ENCODE measurements around the gene MYPN. TPM values are rescaled to one million over a fixed set of nuclear protein-coding genes. Genes with fewer than 3 reads are reported as not detected.

Gene MYPN
- total RNA-seq, 2 donors from 2014 or later, result 0.23 to 2.5 TPM

DNA sequence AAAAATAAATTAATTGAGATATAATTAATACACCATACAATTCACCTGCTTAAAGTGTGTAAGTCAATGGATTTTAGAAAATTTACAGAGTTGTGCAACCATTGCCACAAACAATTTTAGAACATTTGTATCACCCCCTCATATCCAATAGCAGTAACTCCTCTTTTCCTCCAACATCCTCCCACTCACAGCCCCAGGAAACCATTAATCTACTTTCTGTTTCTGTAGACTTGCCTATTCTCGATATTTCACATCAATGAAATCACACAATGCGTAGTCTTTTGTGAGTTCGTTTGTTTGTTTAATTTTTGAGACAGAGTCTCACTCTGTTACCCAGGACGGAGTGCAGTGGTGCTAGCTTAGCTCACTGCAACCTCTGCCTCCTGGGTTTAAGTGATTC is 20.5 kb upstream of the MYPN start:
- intact Hi-C loops (cut with DNase I), result loop anchor here in 1 of 2 donors (10.0 kb wide), 1 partner anchor 76 kb away; no protein-coding TSS in a partner anchor

DNA sequence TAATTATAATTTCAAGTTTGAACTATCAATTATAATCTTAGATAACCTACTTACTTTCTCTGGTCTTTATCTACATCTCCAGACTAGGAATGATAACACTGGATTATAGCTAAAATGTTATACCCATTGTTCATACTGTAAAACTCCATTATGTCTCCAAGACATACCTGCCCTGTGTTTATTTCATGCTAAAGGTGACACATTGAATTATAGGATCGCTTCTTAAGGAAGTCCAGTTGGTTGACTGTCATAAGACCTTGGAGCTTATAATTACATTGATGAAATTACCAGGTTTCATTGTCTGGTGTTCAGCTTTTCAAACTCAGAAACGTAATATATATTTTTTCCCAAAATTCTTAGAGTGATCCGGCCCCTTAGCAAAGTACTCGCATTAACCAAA is 18.7 kb upstream of the MYPN start:
- DNase-seq (ENCODE audit: low spot score), result no peak
- intact Hi-C loops (cut with DNase I), result no loop called here

More for the DNA sequence above, 20.5 kb upstream of the MYPN start:
- DNase-seq (ENCODE audit: low spot score), result no peak

DNA sequence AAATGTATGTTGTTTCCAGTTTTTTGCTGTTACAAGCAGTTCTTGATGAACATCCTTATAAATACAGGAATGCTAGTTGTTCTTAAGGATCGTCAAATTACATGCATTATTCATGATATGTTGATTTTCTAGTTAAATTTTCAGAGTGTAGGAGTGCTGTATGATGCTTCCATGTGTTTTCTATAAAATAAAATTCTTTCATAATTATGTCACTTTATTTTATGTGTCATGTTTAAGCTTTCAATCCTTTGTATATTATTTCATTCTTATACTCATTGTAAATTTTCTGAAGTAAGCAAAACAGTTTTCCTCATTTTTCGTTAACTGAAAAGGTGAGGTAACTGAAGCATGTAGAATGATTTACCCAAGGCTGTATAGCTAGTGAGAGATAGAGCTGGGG is 16.8 kb upstream of the MYPN start:
- DNase-seq (ENCODE audit: low spot score), result no peak

DNA sequence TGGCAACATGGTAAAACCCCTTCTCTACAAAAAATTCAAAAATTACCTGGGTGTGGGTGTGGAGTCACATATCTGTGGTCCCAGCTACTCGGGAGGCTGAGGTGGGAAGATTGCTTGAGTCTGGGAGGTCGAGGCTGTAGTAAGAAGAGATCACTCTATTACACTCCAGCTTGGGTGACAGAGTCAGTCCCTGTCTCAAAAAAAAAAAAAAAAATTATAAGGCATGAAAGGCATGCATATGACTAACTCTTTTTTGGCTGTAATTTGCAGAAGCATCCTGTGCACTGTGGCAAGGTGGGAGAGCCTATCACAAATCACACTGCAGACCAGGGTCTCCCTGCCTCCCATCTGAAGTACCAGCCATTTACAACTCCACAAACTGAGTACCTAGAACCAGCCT is 14.1 kb upstream of the MYPN start:
- no peak for DNase-seq (ENCODE audit: low spot score)
- intact Hi-C loops (cut with DNase I), result no loop called here

More for the DNA sequence above, 16.8 kb upstream of the MYPN start:
- intact Hi-C loops (cut with DNase I), result no loop called here

DNA sequence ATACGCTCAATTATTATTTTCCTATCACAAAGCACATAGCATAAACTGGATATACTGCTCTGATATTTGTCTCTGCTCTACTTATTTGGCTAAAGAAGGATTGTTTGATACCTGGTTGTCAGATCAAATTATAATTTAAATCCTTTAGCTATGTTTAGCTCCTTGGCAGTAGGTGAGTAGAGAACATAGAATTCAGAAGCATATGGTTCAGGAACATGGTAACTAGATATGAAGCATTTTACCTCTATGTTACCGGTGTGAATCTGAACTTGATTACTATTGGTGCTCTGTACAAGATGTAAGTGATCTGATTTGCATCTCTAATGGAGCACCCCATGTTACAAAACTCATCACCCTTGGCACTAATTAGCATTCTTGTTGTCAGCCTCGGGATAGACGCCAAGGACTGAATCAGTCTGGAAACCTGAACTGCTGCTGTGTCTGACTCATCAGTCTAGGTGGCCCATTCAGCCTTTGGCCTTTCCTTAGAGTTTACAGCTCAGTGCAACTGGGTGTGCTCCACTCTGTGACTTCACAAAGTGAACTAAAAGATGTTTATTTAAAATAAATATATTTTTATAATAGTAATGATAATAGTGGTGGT is 12.3 kb upstream of the MYPN start:
- no peak for DNase-seq (ENCODE audit: low spot score)

DNA sequence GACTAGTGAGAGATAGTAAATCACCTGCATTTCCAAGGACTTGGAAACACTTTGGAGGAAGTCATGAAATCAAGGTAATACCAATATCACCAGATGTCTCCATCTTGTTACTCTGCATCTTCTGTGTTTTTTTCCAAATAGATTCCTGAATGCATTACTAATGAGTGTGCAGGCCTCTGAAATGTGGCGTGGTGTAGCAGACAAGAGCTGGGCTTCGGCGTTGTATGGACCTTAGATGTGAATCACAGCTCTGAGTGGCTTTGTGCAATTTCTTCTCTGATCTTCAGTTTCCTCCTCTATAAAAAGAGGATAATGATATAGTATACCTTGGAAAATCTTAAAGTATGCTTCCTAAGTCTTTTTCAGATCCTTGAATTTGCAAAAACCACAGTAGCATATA is 9.6 kb upstream of the MYPN start:
- intact Hi-C loops (cut with DNase I), result no loop called here
- no peak for DNase-seq (ENCODE audit: low spot score)

More for the DNA sequence above, 12.3 kb upstream of the MYPN start:
- intact Hi-C loops (cut with DNase I), result no loop called here

DNA sequence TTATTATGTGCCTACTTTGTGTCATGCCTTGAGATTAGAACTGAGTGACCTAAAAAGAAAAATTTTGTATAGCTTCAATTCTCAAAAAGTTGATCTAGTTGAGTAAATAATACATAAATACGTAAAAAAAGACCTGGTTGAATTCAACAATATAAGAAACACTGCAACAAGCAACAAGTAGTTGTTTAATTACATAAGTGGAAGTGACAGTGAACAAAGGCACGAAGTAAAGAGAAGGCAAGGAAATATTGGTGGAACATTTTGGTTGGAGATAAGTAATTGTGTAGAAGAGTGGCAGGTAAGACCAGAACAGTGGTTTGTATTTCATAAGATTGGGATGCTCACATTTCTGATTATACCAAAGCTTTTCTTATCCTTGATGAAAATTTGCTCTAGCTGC is 8.2 kb upstream of the MYPN start:
- DNase-seq (ENCODE audit: low spot score), result no peak
- intact Hi-C loops (cut with DNase I), result no loop called here

DNA sequence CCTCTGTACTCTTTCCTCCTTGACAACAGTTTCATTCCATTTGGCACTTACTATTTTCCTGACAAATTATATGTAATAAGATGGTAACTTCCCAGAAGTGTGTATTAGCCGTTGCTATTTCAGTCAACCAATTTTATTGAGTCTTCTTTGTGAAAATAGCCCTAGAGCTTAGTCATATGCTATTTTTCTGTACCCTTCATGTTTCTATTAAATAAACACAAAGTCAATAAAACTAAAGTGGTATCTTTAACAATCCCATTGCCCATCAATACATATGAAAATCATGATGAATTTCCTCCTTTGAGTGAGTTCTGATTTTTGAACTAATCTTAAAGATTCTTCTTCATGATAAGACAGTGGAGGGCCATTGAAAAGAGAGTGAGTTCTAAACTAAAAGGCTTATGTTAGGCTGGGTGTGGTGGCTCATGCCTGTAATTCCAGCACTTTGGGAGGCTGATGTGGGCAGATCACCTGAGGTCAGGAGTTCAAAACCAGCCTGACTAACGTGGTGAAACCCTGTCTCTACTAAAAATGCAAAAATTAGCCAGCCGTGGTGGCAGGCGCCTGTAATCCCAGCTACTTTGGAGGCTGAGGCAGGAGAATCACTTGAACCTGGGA is 5.9 kb upstream of the MYPN start:
- DNase-seq (ENCODE audit: low spot score), result no peak

DNA sequence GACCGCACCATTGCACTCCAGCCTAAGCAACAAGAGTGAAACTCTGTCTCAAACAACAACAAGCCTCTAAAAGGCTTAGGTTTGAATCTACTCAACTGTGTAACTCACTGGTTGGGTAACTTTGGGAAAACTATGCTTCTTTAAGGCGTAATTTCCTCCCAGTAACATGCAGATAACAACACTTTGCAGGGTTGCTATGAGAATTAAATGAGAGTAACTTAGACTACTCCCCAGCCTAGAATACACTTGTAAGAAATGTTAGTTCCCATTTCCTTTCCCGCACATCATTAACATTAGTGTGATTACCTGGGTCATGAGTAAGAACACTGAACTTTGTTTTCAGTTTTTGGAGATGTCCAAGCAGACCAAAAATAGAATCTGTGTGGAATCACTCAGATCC is 5.4 kb upstream of the MYPN start:
- intact Hi-C loops (cut with DNase I), result no loop called here
- DNase-seq (ENCODE audit: low spot score), result no peak

More for the DNA sequence above, 5.9 kb upstream of the MYPN start:
- intact Hi-C loops (cut with DNase I), result no loop called here

DNA sequence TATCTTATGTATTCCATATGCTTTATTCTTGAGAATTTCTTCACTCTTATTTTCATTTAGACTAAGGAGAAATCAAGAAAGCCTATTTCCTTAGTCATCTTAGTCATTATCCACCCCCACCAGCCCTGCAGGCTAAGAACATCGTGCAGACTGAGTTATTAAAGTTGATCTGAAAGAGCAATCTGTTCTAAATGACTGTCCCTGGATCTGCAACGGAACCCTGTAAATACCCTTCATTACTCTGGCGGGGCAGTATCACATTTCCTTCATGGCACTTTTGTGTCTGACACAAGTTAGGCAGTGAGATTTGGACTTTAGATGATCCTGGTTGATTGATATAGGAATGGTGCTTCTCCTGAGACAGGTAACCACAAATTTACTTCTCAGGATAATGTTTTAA is 3.5 kb upstream of the MYPN start:
- intact Hi-C loops (cut with DNase I), result no loop called here
- no peak for DNase-seq (ENCODE audit: low spot score)

DNA sequence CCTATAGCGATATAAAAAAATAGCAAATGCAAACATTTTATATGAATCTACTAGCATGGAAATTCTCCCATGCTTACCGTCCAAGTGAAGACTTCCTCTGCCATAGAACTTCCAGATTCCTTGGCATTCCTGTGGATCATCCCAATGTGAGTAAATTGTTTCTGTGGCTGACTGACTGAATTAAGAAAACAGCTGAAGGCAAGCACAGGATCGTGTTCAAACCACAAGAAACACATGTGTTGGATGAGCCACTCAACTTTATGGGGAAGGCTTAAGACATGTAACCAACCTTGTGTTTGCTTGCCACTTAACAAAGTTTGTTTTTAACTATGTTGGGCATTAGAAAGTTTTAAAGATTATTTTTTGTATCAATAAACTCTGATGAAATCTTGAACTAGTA is 2.6 kb upstream of the MYPN start:
- intact Hi-C loops (cut with DNase I), result no loop called here
- no peak for DNase-seq (ENCODE audit: low spot score)

DNA sequence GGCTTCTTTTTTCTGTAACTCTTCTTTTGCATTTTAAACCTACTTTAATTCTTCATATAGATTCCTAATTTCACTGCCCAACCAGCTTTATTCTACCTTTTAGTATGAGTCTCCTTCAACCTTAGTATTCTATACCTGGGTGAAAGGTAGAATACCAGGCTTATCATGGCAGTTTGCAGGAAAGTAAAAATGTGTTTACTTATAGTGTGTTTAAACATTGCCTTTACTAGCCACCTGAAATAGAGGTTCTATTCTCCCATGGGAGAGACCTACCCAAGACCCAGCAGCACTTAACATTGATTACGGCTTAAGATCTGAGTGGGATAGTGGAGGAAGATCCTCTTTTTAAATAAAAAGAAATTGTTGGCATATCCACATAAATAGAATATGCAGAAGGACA is 1.6 kb upstream of the MYPN start:
- no peak for DNase-seq (ENCODE audit: low spot score)
- intact Hi-C loops (cut with DNase I), result no loop called here

DNA sequence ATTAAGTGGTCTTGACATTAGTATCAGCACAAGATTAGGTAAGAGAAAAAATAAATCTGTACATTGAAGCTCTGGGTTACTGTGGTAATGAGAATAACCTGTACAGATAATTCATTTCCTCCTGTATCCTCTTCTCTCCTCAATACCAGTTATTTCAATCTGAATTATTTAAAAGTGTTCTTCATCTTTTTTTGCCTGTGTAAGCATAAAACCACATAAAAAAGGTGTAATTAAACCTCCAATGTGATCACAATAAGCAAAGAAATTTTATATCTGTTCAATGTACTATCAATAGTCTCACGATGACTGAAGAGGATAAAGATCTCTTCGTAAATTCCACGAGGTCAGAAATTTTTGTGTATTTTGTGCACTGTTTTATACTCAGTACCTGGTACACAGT is 1.2 kb upstream of the MYPN start:
- DNase-seq (ENCODE audit: low spot score), result no peak
- intact Hi-C loops (cut with DNase I), result no loop called here

DNA sequence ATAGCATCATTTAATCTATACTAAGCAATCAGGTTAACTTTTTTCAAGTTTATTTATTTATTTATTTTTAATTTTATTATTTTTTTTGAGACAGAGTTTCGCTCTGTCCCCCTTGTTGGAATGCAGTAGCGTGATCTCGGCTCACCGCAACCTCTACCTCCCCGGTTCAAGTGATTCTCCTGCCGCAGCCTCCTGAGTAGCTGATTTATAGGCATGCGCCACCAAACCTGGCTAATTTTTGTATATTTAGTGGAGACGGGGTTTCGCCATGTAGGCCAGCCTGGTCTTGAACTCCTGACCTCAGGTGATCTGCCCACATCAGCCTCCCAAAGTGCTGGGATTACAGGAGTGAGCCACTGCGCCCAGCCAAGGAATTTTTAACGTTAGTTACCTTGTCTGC is 635 bp upstream of the MYPN start:
- no peak for DNase-seq (ENCODE audit: low spot score)
- intact Hi-C loops (cut with DNase I), result no loop called here

DNA sequence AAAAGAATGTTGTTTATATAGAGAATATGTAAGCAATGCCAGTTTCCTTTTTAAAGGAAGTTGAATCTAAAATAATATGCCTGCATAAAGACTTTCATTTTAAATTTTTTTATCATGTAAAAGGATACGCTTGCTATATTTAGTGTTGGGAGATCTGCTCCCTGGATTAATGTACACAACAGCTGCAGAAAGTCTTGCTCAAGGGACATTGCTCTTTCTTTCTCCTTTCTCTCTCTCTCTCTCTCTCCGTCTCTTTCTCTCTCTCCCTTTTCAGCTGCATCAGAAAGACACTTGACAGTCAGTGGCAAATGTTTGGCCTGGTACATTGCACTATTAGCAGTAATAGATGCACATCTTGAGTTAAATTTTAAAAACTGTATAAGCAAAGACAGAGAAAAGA is 739 bp downstream of the MYPN start:
- intact Hi-C loops (cut with DNase I), result loop anchor here in 1 of 2 donors (2.0 kb wide), 1 partner anchor 55 kb away; no protein-coding TSS in a partner anchor

DNA sequence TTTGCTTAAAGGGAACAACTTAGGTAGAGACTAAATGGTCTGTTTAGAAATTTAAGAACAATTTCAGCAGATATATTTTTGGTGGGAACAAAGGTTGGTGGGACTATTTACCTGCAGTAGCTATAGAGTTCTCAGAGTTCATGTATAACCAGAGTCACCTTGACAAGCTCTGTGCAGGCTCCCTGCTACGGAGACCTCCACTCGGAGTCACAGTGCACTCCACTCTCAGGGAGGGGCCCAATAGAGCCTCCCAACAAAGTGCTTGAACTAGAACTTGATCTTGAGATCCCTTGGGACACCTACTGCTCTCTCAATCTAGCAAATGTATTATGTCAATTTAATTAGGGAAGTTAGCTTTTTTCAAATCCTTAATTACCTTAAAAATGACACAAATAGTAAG is 2.3 kb downstream of the MYPN start:
- intact Hi-C loops (cut with DNase I), result loop anchor here in 1 of 2 donors (2.0 kb wide), 1 partner anchor 57 kb away; no protein-coding TSS in a partner anchor

More for the DNA sequence above, 739 bp downstream of the MYPN start:
- no peak for DNase-seq (ENCODE audit: low spot score)

DNA sequence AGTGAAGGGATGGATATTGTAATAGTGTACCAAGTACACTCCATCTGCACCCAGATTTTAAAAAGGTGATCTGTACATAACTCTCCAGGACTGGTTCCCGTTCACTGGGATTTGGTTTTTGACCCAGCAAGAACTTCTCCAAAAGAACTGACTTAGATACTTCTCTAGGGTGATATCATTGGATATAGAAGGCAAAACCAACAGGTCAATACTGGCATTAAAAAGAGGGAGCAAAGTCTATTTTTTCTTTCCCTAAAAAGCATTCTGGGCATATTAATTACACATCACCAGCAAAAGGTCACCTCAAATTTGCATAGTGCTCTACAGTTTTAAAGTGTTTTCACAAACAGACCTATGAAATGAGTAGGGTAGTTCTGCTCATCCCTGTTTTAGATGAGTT is 3.5 kb downstream of the MYPN start:
- DNase-seq (ENCODE audit: low spot score), result no peak
- intact Hi-C loops (cut with DNase I), result no loop called here

More for the DNA sequence above, 2.3 kb downstream of the MYPN start:
- DNase-seq (ENCODE audit: low spot score), result no peak

DNA sequence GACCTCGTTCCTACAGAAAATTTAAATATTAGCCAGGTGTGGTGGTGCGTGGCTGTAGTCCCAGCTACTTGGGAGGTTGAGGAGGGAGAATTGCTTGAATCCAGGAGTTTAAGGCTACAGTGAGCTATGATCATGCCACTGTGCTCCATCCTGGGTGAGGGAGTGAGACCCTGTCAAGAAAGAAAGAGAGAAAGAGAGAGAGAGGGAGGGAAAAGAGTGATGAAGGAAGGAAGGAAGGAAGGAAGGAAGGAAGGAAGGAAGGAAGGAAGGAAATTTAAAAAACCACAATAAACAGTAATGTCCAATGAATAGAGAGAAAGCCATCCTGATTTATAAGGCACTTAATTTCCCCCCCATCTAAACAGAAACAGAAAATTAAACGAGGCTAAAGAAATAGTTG is 9.4 kb downstream of the MYPN start:
- DNase-seq (ENCODE audit: low spot score), result no peak
- intact Hi-C loops (cut with DNase I), result no loop called here

DNA sequence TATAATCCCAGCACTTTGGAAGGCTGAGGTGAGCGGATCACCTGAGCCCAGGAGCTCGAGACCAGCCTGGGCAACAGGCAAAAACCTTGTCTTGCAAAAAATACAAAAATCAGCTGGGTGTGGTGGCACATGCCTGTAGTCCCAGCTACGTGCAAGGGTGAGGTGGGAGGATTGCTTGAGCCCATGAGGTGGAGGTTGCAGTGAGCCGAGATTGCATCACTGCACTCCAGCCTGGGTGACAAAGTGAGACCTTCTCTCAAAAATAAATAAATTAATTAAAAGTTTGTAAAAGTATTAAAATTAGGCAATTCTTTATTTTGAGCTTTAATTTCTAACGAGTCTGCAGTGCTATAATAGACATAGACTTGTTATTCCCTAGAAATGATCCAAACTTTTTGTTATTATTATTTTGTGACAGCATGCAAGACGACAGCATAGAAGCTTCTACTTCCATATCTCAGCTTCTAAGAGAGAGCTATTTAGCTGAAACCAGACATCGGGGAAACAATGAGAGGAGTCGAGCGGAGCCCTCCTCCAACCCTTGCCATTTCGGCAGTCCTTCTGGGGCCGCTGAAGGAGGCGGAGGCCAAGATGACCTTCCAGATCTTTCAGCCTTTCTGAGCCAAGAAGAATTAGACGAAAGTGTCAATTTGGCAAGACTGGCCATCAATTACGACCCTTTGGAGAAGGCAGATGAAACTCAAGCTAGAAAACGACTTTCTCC is 11.9 kb downstream of the MYPN start:
- intact Hi-C loops (cut with DNase I), result no loop called here
- DNase-seq (ENCODE audit: low spot score), result no peak

DNA sequence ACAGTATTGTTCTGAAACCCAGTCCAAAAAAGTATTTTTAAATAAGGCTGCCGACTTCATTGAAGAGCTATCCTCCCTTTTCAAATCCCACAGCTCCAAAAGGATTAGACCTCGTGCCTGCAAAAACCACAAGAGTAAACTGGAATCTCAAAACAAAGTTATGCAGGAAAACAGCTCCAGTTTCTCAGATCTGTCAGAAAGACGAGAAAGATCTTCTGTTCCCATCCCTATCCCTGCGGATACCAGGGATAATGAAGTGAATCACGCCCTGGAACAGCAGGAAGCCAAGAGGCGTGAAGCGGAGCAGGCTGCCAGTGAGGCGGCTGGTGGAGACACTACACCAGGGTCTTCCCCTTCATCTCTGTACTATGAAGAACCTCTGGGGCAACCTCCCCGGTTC is 12.6 kb downstream of the MYPN start:
- intact Hi-C loops (cut with DNase I), result no loop called here
- no peak for DNase-seq (ENCODE audit: low spot score)

DNA sequence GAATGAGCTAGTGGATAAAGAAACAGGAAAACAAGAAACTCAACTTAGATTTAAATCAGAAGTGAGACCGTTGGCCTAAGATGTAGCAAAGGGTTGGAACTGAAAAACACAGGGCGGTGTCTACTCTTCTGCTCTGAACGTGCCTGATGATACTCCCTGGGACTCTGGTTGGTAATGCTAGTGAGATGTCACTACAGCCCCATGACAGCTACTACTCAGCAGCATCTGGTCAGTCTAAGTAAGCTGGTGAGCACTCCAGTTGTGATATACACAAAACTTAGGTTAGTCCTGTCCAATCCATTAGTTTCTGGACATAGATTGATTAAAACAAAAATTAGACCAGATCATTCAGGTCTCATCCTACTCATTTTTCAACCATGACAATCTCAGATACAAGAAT is 15.4 kb downstream of the MYPN start:
- no peak for DNase-seq (ENCODE audit: low spot score)
- intact Hi-C loops (cut with DNase I), result no loop called here

Data from posterior vena cava (tissue), 2 donors.